HT-29 (cell line): ENCODE data around the gene SERPINA5. TPM values are rescaled to one million over a fixed set of nuclear protein-coding genes. Genes with fewer than 3 reads are reported as not detected.

Source experiments
- total RNA-seq: library from RNA; depleted of rRNA; stranded (reverse); fragments of >200 nt; shearing (Covaris generic); gene quantifications from 2 replicates; pipeline ENCODE4 v1.2.3, GENCODE V29; 2014; rRNA removed

SERPINA5 gene
- total RNA-seq, 1 experiment from 2014 or later, result 7.9 TPM

Other genes with a start within 250 kb of the SERPINA5 start
- not detected in 2 replicates for gene SERPINA2, start 214.7 kb upstream of the SERPINA5 start, total RNA-seq
- gene SERPINA1, start 192.8 kb upstream of the SERPINA5 start, total RNA-seq, result 304 and 307 TPM in 2 replicates
- not detected in 2 replicates for gene SERPINA11, start 128.6 kb upstream of the SERPINA5 start, total RNA-seq
- not detected in 2 replicates for gene SERPINA9, start 105.2 kb upstream of the SERPINA5 start, total RNA-seq
- not detected in 2 replicates for gene SERPINA12, start 72.0 kb upstream of the SERPINA5 start, total RNA-seq
- gene SERPINA4, start 20.0 kb upstream of the SERPINA5 start, total RNA-seq, result 0.57 and 1.8 TPM in 2 replicates
- 1.0 and 2.0 TPM in 2 replicates for gene SERPINA3, start 31.0 kb downstream of the SERPINA5 start, total RNA-seq
- gene GSC, start 188.7 kb downstream of the SERPINA5 start, total RNA-seq, result not detected in 2 replicates